ENCODE measurements around the gene ACSL6.

ACSL6 gene

DNA sequence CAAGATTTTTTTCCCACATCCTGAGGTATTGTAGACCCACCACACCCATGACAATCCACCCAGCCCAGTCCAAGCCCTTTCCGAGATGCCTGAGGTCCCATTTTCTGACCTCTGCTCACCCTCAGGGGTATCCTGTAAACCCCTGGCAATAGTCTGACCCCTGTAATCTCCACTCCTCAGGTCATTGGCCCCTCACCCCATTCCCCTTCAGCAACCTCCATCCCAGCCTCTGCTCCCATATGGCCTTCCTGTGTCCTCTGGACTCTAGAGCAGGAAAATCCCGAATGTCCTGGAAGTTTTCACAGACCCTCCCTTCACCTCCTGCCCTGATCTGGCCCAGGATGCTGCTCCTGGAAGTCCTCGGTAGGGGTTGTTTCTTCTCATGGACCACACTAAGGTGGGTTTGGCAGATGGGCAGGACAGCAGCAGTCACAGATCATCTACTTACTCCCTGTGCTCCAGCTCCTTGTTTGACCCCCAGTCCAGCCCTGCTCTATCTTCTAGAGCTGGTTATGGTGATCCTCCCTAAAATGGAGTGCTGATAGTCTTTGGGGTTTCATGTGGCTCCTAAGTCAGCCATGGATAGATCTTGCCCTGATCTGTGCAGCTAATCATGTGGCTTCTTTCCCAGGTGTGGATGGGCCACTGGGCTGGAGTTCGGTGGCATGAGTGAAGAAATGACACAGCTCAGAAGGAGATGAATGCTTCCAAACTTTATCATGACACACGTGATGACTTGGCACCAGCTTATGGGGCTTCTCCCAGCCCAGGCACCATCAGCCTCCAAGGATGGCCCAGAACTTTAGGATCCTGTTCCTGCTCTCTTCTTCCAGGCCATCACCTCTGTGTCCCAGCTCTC lies 12.0 kb upstream of the ACSL6 start:
- TF ChIP-seq CTCF (conservative IDR thresholded peaks at IDR 0.05; ENCODE audit: low read length) (no peak), EZH2phosphoT487 (IDR thresholded peaks at IDR 0.05; ENCODE audit: borderline replicate concordance) (no peak)
- no peaks in the 10 kb centered on the region for H3F3A ChIP-seq (ENCODE audit: low read depth)
- H3K4me1 ChIP-seq (ENCODE audit: insufficient read depth, low read length, poor library complexity, severe bottlenecking): no peaks in the 10 kb centered on the region
- no peak overlapping the region for H2AFZ ChIP-seq (ENCODE audit: low read length)
- no peaks in the 10 kb centered on the region for H3K27me3 ChIP-seq (ENCODE audit: insufficient read depth, low read length, poor library complexity, severe bottlenecking)
- no peaks in the 10 kb centered on the region for H3K9me2 ChIP-seq (replicated peaks; ENCODE audit: low read depth, low read length)
- no peaks in the 10 kb centered on the region for H3K79me2 ChIP-seq (ENCODE audit: insufficient read depth, low read length)
- H4K20me1 ChIP-seq (ENCODE audit: insufficient read depth, low read length, poor library complexity, severe bottlenecking): no peaks in the 10 kb centered on the region
- no peak overlapping the region for H3K4me3 ChIP-seq (ENCODE audit: low read length, poor library complexity, severe bottlenecking)
- no peaks in the 10 kb centered on the region for H3K9me3 ChIP-seq (ENCODE audit: insufficient read depth, low read depth, low read length)
- no peaks in the 10 kb centered on the region for H3K36me3 ChIP-seq (ENCODE audit: insufficient read depth, low read length)
- H3K9ac ChIP-seq (ENCODE audit: low read depth, low read length, poor library complexity, severe bottlenecking): no peak overlapping the region
- no peak overlapping the region for H3K4me2 ChIP-seq (ENCODE audit: low read depth, low read length, poor library complexity, severe bottlenecking)

DNA sequence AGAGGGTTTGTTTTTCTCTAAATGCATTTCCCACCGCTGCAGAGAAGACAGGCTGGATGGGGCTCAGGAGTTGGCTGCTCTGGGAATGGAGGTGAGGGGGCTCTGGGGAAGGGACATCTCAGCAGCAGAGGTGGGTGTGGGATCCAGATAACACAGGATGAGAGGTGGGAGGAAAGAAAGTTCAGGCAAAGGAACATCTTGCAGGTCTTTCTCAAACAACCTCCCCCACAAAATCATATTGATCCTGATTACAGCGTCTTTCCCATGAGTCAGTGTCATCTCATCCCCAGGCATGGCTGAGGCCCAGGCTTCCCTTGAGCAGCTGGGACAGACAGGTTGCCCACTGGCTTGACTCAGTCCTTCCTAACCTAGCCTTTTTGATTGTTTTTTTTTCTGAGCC lies 11.3 kb upstream of the ACSL6 start:
- Histone ChIP-seq H4K20me1 (ENCODE audit: insufficient read depth, low read length, poor library complexity, severe bottlenecking) (no peaks in the 10 kb centered on the region), H3F3A (ENCODE audit: low read depth) (no peaks in the 10 kb centered on the region), H2AFZ (ENCODE audit: low read length) (no peak overlapping the region), H3K9me2 (replicated peaks; ENCODE audit: low read depth, low read length) (no peaks in the 10 kb centered on the region), H3K4me3 (ENCODE audit: low read length, poor library complexity, severe bottlenecking) (no peak overlapping the region), H3K4me1 (ENCODE audit: insufficient read depth, low read length, poor library complexity, severe bottlenecking) (no peaks in the 10 kb centered on the region), H3K4me2 (ENCODE audit: low read depth, low read length, poor library complexity, severe bottlenecking) (no peak overlapping the region), H3K9me3 (ENCODE audit: insufficient read depth, low read depth, low read length) (no peaks in the 10 kb centered on the region), H3K9ac (ENCODE audit: low read depth, low read length, poor library complexity, severe bottlenecking) (no peak overlapping the region), H3K27me3 (ENCODE audit: insufficient read depth, low read length, poor library complexity, severe bottlenecking) (no peaks in the 10 kb centered on the region), H3K36me3 (ENCODE audit: insufficient read depth, low read length) (no peaks in the 10 kb centered on the region), H3K79me2 (ENCODE audit: insufficient read depth, low read length) (no peaks in the 10 kb centered on the region)
- no peak for TF ChIP-seq CTCF (conservative IDR thresholded peaks at IDR 0.05; ENCODE audit: low read length)

GRCh38 chr5:132021654-132022053 lies 10.2 kb upstream of the ACSL6 start:
- H3K27me3 ChIP-seq (ENCODE audit: insufficient read depth, low read length, poor library complexity, severe bottlenecking): no peaks in the 10 kb centered on the region
- no peaks in the 10 kb centered on the region for H3K9me3 ChIP-seq (ENCODE audit: insufficient read depth, low read depth, low read length)
- H3K4me2 ChIP-seq (ENCODE audit: low read depth, low read length, poor library complexity, severe bottlenecking): no peak overlapping the region

More at GRCh38 chr5:132021654-132022053, 10.2 kb upstream of the ACSL6 start:
- Histone ChIP-seq H3K79me2 (ENCODE audit: insufficient read depth, low read length) (no peaks in the 10 kb centered on the region), H3K36me3 (ENCODE audit: insufficient read depth, low read length) (no peaks in the 10 kb centered on the region), H3K4me1 (ENCODE audit: insufficient read depth, low read length, poor library complexity, severe bottlenecking) (no peaks in the 10 kb centered on the region), H3F3A (ENCODE audit: low read depth) (no peaks in the 10 kb centered on the region), H3K9ac (ENCODE audit: low read depth, low read length, poor library complexity, severe bottlenecking) (no peak overlapping the region), H2AFZ (ENCODE audit: low read length) (no peak overlapping the region), H3K9me2 (replicated peaks; ENCODE audit: low read depth, low read length) (no peaks in the 10 kb centered on the region), H4K20me1 (ENCODE audit: insufficient read depth, low read length, poor library complexity, severe bottlenecking) (no peaks in the 10 kb centered on the region), H3K4me3 (ENCODE audit: low read length, poor library complexity, severe bottlenecking) (no peak overlapping the region)
- TF ChIP-seq EZH2phosphoT487 (IDR thresholded peaks at IDR 0.05; ENCODE audit: borderline replicate concordance) (no peak), CTCF (conservative IDR thresholded peaks at IDR 0.05; ENCODE audit: low read length) (no peak)

Data from Loucy (cell line).